GM04503 (cell line): ENCODE results near the gene PGAP1.
A peak's percentile ranks its signal among the peaks of the same experiment; 100 is the strongest.
"Not testable (repeated sequence)": the region's sequence is repeated elsewhere in the genome, so short reads cannot be mapped to it uniquely, and the experiment has no call there.

Experiments
- DNase-seq: peaks from one replicate; pipeline ENCODE4 v3.0.0-alpha.2; 2012; ENCODE audit warnings: low read depth

Gene PGAP1

GRCh38 chr2:196944570-196944969, 18.1 kb upstream of the PGAP1 start:
- no peak for DNase-seq

DNA sequence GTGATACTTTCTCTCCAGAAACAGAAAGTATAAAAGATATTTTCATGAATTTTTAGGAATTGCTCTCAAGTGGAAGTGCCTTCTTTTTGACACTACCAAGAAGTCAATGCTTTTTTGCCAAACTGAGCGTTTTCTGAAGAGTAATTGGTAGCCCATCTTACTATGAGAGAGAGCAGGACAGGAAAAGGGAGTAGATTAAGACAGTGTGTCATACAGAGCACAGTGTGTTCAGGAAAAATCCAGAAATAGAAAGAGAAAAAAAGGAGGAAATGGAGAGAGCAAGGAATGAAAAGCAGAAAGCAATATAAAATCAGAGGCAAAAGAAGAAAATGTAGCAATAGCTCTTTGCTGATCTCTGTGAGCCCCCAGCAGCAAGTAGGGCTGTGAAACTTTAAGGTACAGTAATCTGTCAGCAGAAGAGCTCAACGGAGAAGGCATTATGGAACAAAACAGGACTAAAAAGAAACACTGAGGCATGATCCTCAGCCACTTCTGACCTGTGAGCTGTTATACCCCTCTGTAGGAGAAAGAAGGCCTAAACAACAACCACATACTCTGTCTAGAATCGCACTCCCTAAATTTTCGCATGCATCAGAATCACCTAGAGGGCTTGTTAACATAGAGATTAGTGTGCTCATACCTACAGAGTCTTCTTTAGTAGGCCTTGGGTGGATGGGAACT, 15.0 kb upstream of the PGAP1 start:
- DNase-seq: no peak

GRCh38 chr2:196939371-196939770, 12.9 kb upstream of the PGAP1 start:
- DNase-seq: no peak

DNA sequence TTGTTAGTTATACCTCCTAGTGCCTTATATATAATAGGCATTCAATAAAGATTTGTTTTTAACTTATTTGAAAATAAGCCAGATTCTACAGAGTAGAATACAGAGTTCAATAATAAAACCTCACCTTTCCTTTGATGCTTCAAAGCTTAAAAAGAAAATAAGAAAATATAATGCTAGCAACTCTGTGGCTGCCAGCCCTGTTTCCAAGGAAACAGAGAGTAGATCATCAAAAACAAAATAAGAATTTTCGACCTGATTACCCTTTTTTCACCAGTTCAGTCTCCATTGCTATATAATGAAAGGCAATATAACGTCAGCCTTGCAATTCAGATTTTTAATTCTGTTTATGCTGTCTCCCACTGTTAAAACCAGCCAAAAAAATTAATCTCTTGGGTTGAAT, 8.9 kb upstream of the PGAP1 start:
- no peak for DNase-seq

- DNase-seq: no peak
These were observed 8.2 kb upstream of the PGAP1 start for GRCh38 chr2:196934672-196935071.

DNA sequence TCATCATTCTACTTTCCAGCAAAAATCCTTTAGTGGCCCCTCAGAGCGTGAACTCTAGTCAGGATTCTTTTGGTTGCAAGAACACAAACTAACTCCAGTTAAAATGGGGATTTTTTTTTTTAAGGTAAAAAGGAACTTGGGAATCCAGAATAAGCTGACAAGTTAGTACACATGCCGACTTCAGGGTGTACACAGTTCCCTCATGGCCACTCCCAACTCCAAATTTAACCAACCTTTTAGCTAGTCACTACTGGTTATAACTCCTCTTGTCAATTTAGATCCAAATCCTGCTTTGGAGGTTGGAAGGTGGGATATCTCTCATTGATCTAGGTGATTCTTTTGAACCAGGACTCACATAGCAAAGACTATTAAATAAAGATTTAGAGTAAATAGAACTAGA, 5.0 kb upstream of the PGAP1 start:
- DNase-seq: no peak

GRCh38 chr2:196927376-196928225, 1.1 kb upstream of the PGAP1 start:
- DNase-seq: peak; percentile 47

DNA sequence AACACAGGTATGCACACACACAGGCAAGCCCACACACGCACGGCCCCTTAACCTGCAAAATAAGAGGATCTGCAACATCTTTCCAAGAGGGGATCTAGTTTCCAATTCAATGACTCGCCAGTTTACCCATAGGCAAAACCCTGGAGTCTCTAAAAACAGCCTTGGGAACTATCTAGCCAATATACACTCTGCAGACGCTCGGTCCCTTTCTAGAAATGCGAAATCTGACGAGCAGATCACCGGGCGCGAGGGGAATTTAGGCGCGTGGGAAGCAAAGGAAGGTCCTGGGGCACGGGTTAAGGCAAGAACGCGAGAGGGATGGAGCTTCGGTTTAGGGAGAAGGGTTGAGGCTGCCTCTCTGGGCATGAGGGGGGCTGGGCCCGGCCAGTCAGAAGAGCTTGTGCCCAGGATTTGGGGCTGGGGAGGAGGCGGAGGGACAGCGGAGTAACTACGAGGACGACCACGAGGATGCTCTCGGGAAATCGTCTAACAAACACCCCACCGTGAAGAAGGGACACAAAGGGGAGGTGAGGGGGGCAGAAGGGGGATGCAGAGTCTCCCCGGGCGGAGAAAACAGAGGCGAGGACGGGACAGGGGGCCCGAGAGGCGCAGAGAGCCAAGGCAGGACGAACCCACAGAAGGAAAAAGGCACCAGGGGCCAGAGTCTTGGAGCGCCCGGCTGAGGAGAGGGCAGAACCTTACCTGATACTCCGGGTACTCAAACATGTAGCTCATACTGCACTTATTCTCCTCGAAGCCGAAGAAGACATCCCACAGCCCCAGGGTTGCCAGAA, 542 bp downstream of the PGAP1 start:
- no peak for DNase-seq

DNA sequence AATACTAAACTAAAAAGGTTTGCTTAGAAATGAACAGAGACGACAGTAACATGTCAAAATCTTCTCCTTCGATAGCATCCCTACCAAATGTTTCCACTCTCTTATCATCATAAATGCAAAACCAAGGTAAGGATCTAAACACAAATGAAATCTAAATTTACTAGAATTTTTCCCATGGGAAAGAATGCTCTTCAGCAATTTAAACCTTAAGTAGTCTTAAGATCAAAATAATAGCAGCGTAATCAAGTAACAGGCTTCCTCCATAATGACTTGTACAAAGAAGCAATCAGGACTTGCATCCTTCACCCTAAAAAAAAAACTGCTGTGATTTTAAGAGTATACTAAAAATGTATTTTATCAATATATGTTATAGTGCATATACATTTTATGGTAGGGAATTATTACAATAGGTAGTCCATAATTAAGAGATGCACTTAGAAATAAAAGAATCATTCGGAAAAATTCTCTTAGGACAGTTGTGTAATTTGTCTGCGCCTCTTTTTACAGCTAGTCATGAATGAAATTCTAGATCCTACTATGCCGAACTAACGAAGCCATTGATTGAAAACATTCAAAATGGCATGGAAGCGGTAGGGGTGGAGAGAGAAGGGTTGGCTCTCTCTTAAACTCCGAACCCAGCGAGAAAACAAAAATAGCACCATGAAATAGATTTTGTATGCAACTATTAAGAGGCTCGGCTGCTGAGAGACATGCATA, 1.3 kb downstream of the PGAP1 start:
- no peak for DNase-seq

- no peak for DNase-seq
These were observed 2.5 kb downstream of the PGAP1 start for GRCh38 chr2:196924051-196924450.

GRCh38 chr2:196918927-196919326, 7.6 kb downstream of the PGAP1 start:
- no peak for DNase-seq

GRCh38 chr2:196917802-196918201, 8.7 kb downstream of the PGAP1 start:
- DNase-seq: no peak

DNA sequence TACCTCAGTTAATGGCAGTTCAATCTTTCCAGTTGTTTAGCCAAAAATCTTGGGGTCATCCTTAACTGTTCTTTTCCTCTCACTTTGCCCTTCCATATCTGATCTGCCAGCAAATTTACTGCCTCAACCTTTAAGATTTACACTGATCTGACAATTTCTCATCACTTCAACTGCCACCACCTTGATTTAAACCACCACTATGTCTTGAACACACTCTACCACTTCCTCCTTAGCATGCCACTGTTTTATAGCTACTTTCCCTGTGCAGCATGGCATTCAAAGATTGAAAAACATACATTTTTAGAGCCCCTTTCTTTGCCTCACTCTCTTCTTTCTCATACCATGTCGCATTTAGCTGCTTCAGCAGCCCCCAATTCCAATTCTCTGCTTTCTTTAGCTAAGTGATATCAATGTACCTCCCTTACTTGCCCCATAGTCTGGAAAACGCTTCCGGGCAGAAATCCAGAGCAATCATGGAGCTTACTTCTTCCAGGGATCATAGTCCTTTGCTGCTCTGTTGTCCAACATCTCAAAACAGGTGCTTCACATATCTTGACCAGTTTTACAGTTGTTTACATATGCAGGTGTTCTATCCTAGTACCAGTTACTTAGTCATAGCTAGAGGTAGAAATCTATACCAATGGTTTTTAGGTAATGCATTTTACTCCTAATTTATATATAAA, 10.9 kb downstream of the PGAP1 start:
- no peak for DNase-seq

- DNase-seq: no peak
These were observed 11.5 kb downstream of the PGAP1 start for GRCh38 chr2:196914867-196915460.

DNA sequence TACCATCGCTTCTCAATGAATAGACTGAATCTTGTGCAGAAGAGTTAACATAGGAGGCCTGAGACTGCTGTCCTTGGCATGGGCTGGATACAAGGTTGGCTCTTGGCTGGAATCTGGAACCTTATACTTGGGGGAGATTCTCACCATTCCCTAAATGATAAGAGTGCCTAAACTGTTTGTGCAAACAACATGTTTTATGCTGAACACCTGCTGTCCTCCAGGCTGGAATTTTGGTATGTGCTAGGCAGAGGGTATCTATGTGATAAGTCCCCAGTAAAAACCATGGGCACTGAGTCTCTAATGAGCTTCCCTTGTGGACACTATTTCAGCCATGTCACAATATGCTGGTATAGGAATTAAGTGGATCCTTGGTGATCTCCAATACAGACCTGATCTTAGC, 12.8 kb downstream of the PGAP1 start:
- DNase-seq: no peak

DNA sequence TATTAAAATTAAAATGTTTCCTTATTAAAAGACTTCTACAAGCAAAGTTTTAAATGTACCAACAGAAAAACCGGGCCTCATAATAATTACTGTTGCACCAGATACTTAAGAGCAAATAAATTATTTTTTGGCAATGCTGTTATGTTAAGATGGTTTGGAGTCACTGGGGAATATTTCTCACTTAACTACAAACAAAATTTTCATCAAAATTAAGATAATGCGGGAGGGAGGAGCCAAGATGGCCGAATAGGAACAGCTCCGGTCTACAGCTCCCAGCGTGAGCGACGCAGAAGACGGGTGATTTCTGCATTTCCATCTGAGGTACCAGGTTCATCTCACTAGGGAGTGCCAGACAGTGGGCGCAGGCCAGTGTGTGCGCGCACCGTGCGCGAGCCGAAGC, 21.1 kb downstream of the PGAP1 start:
- not testable (repeated sequence) for DNase-seq

- DNase-seq: no peak
These were observed 23.7 kb downstream of the PGAP1 start for GRCh38 chr2:196902828-196903227.

- no peak for DNase-seq
These were observed 25.7 kb downstream of the PGAP1 start for GRCh38 chr2:196900843-196901242.

DNA sequence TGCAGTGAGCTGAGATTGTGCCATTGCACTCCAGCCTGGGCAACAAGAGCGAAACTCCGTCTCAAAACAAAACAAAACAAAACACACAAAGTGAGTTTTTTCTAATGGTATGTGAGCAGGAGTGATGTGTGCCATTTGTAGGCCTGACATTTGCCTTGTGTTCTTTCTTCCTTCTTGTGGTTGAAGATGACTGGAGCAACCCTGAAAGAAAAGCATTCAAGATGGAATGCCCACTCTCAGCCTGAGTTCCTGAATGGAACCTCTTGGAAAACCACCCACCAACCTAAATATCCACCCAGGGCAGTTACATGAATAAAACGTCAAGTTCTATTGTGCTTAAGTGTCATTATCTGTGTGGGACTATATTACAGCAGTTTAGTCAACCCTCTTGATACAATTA, 26.5 kb downstream of the PGAP1 start:
- no peak for DNase-seq

GRCh38 chr2:196891136-196891535, 35.4 kb downstream of the PGAP1 start:
- DNase-seq: no peak

GRCh38 chr2:196887431-196887830, 39.1 kb downstream of the PGAP1 start:
- no peak for DNase-seq
